GM12864 (cell line): ENCODE data around the gene CSHL1.
"Not testable (repeated sequence)": the region's sequence is repeated elsewhere in the genome, so short reads cannot be mapped to it uniquely, and the experiment has no call there.

ENCODE experiments used
- DNase-seq: peaks from one replicate; pipeline ENCODE4 v3.0.0-alpha.2; 2011; ENCODE audit warnings: low read depth
- H3K4me3 ChIP-seq: 2 replicates; pipeline ENCODE4 v1.5.1; 2011; ENCODE audit warnings: mild to moderate bottlenecking, low read depth, low read length, control low read depth
- CTCF ChIP-seq: IDR thresholded peaks from 2 replicates; pipeline ENCODE4 v1.5.1; 2011; ENCODE audit warnings: low read depth, mild to moderate bottlenecking, moderate library complexity, low read length, control low read depth, inconsistent platforms; ENCODE audit errors: missing control alignments

CSHL1 gene

GRCh38 chr17:63866625-63867024 is 44.4 kb downstream of the CSHL1 start:
- peak; percentile 24 for TF ChIP-seq CTCF
- DNase-seq, H3K4me3 ChIP-seq: not testable (repeated sequence)
